LoVo (cell line): Measurements from ENCODE around the gene TM9SF3.

Source experiments
- DNase-seq: peaks from one replicate; pipeline ENCODE4 v3.0.0-alpha.2; 2016; ENCODE audit warnings: low spot score

The TM9SF3 gene

DNA sequence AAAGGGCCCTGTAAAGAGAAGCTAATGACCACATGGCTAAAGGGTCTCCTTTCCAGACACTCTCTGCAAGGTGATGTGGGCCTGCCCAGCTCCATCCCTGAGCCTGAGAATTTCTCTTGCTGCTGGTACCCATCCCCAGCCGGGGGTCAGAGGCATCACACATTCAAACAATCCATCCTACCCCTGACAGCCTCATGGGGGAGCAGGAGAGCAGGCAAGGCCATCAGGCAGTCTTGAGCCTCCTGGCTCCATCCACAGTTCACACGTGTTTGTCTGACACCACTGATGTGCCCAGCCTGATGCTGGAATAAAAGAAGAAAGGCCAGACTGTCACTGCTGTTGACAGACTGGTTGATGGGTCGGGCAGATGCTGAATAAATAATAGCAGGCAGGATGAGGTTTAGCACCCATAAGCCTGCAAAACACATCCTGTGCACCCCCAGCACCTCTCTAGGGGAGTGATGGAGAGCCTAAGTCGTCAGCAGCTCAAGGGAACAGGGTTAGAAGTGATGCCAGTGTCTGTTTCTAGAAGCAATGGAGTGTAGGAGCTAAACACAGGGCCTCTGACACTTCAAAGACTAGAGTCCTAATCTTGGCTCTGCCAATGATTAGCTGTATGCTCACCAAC lies 116.6 kb downstream of the TM9SF3 start:
- DNase-seq: no peak

DNA sequence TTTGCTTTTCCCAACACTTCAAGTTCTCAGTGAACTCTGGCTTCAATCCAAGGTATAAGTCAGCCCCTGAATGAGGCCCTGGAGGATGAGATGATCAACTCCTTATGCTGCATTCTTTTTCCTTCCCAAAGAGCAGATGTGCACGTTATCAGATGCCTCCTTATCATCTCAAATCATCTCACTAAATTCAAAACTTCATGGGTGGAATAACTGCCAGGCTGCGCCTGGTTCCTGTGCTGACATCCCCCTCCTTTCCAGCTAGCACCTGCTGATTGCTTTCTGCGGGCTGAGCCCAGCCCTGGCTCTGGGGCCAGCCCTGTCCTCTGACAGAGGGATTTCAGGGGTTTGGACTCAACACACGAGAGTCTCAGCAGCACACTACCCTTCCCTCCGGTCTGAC lies 118.0 kb downstream of the TM9SF3 start:
- DNase-seq: no peak
